HL-60 (cell line): ENCODE results near the gene ERVH48-1.
"Not testable (repeated sequence)": the region's sequence is repeated elsewhere in the genome, so short reads cannot be mapped to it uniquely, and the experiment has no call there.

Experiments used
- DNase-seq, 2 experiments: peaks; one replicate each; pipeline ENCODE4 v3.0.0-alpha.2; 2010 to 2020; ENCODE audit warnings: low read depth in 1 of 2, low spot score in 1 of 2
- H3K27ac ChIP-seq: fragments of 250-450 bp; sonication (Bioruptor Pico); replicated peaks from 2 replicates; pipeline ENCODE4 v1.5.1; 2020; ENCODE audit warnings: mild to moderate bottlenecking, moderate library complexity
- H3K27me3 ChIP-seq: fragments of 250-450 bp; sonication (Bioruptor Pico); 2 replicates; pipeline ENCODE4 v1.5.1; 2021; ENCODE audit warnings: mild to moderate bottlenecking, moderate library complexity; ENCODE audit not compliant: insufficient read depth, poor library complexity, severe bottlenecking
- H3K4me3 ChIP-seq: replicated peaks from 2 replicates; pipeline ENCODE4 v1.5.1; 2011; ENCODE audit warnings: mild to moderate bottlenecking, control low read depth, low read length; ENCODE audit not compliant: insufficient read depth
- CTCF ChIP-seq: IDR thresholded peaks from one replicate; pipeline ENCODE4 v1.5.1; 2011; ENCODE audit warnings: low read length, control low read depth, inconsistent platforms; ENCODE audit not compliant: insufficient read depth
- GABPA ChIP-seq: IDR thresholded peaks from 2 replicates; pipeline ENCODE4 v1.6.1; 2012; ENCODE audit warnings: low read depth
- POLR2AphosphoS5 ChIP-seq: IDR thresholded peaks from 2 replicates; pipeline ENCODE4 v1.6.1; 2012; ENCODE audit warnings: low read depth
- REST ChIP-seq: IDR thresholded peaks from 2 replicates; pipeline ENCODE4 v1.6.1; 2012; ENCODE audit warnings: low read depth; ENCODE audit not compliant: insufficient replicate concordance
- SPI1 ChIP-seq: IDR thresholded peaks from 2 replicates; pipeline ENCODE4 v1.6.1; 2012; ENCODE audit warnings: low read depth, mild to moderate bottlenecking, borderline replicate concordance

ERVH48-1 gene

GRCh38 chr21:42931560-42932235 is 6.3 kb upstream of the ERVH48-1 start:
- no peak overlapping the region for H3K4me3 ChIP-seq
- no peak overlapping the region for H3K27ac ChIP-seq
- H3K27me3 ChIP-seq = no peaks in the 10 kb centered on the region
- DNase-seq = no peak
- TF ChIP-seq REST (no peak), SPI1 (no peak), GABPA (no peak), POLR2AphosphoS5 (no peak), CTCF (no peak)

- H3K27me3 ChIP-seq = no peaks in the 10 kb centered on the region
- no peak for TF ChIP-seq CTCF
- TF ChIP-seq POLR2AphosphoS5 = no peak
- no peak for TF ChIP-seq SPI1
- TF ChIP-seq REST = no peak
- no peak for TF ChIP-seq GABPA
- no peak for DNase-seq
- no peak overlapping the region for H3K4me3 ChIP-seq
- no peak overlapping the region for H3K27ac ChIP-seq
Observed at GRCh38 chr21:42929969-42930368, 4.5 kb upstream of the ERVH48-1 start.

- not testable (repeated sequence) for DNase-seq, H3K27ac ChIP-seq
Observed at GRCh38 chr21:42927474-42928200, 2.2 kb upstream of the ERVH48-1 start.

GRCh38 chr21:42924433-42924751 is 1.0 kb downstream of the ERVH48-1 start:
- Histone ChIP-seq H3K4me3 (no peak overlapping the region), H3K27me3 (no peaks in the 10 kb centered on the region), H3K27ac (peak overlapping the region; percentile 54)
- DNase-seq = no peak
- no peak for TF ChIP-seq POLR2AphosphoS5
- no peak for TF ChIP-seq GABPA
- TF ChIP-seq CTCF = no peak
- TF ChIP-seq SPI1 = no peak
- TF ChIP-seq REST = no peak

More at GRCh38 chr21:42927474-42928200, 2.2 kb upstream of the ERVH48-1 start:
- not testable (repeated sequence) for H3K4me3 ChIP-seq, H3K27me3 ChIP-seq
